ENCODE measurements around the gene P2RX2.

Gene P2RX2

GRCh38 chr12:132619071-132619385, 452 bp downstream of the P2RX2 start:
- Histone ChIP-seq H3K9me3 (ENCODE audit: control insufficient read depth, insufficient read depth, low read length) (peaks cover 6% of the 10 kb centered on the region; the same call in 1 of the 2 replicates), H3F3A (ENCODE audit: control insufficient read depth, insufficient read depth) (peaks cover 7% of the 10 kb centered on the region), H3K4me1 (ENCODE audit: control insufficient read depth, low read length) (peaks cover 3% of the 10 kb centered on the region; the same call in 1 of the 2 replicates), H4K20me1 (ENCODE audit: control insufficient read depth, insufficient read depth, low read depth, low read length) (no peaks in the 10 kb centered on the region), H3K27me3 (ENCODE audit: control insufficient read depth, low read length) (no peaks in the 10 kb centered on the region), H3K79me2 (ENCODE audit: control insufficient read depth, low read length) (no peaks in the 10 kb centered on the region), H3K36me3 (ENCODE audit: control insufficient read depth, low read length) (peaks cover 14% of the 10 kb centered on the region), H3K4me2 (ENCODE audit: low read length) (no peak overlapping the region), H3K9me2 (replicated peaks; ENCODE audit: control insufficient read depth, low read length) (no peaks in the 10 kb centered on the region), H3K27ac (ENCODE audit: low read depth, low read length) (no peak overlapping the region), H3K4me3 (ENCODE audit: low read length) (no peak overlapping the region)
- TF ChIP-seq CTCF (IDR thresholded peaks at IDR 0.05; ENCODE audit: low read depth, low read length, poor library complexity, severe bottlenecking) = no peak

- TF ChIP-seq EZH2phosphoT487 (IDR thresholded peaks at IDR 0.05; ENCODE audit: borderline replicate concordance, low read length) (no peak), CTCF (IDR thresholded peaks at IDR 0.05; ENCODE audit: low read depth, low read length, poor library complexity, severe bottlenecking) (no peak)
- no peak overlapping the region for H3K4me2 ChIP-seq (ENCODE audit: low read length)
- H3K27ac ChIP-seq (ENCODE audit: low read depth, low read length) = no peak overlapping the region
- H3K4me3 ChIP-seq (ENCODE audit: low read length) = no peak overlapping the region
- no peaks in the 10 kb centered on the region for H3K9me2 ChIP-seq (replicated peaks; ENCODE audit: control insufficient read depth, low read length)
- peaks cover 6% of the 10 kb centered on the region; the same call in 1 of the 2 replicates for H3K9me3 ChIP-seq (ENCODE audit: control insufficient read depth, insufficient read depth, low read length)
- H3K4me1 ChIP-seq (ENCODE audit: control insufficient read depth, low read length) = peaks cover 2% of the 10 kb centered on the region; the same call in 1 of the 2 replicates
- H3F3A ChIP-seq (ENCODE audit: control insufficient read depth, insufficient read depth) = peaks cover 7% of the 10 kb centered on the region
- H3K79me2 ChIP-seq (ENCODE audit: control insufficient read depth, low read length) = no peaks in the 10 kb centered on the region
- H3K27me3 ChIP-seq (ENCODE audit: control insufficient read depth, low read length) = no peaks in the 10 kb centered on the region
- H3K36me3 ChIP-seq (ENCODE audit: control insufficient read depth, low read length) = peaks cover 19% of the 10 kb centered on the region
- H4K20me1 ChIP-seq (ENCODE audit: control insufficient read depth, insufficient read depth, low read depth, low read length) = no peaks in the 10 kb centered on the region
These were observed 973 bp downstream of the P2RX2 start for GRCh38 chr12:132619386-132620112.

- no peaks in the 10 kb centered on the region for H3K4me1 ChIP-seq (ENCODE audit: control insufficient read depth, low read length)
- H3F3A ChIP-seq (ENCODE audit: control insufficient read depth, insufficient read depth) = peaks cover 7% of the 10 kb centered on the region
- no peaks in the 10 kb centered on the region for H4K20me1 ChIP-seq (ENCODE audit: control insufficient read depth, insufficient read depth, low read depth, low read length)
- no peak overlapping the region for H3K4me3 ChIP-seq (ENCODE audit: low read length)
- no peak overlapping the region for H3K4me2 ChIP-seq (ENCODE audit: low read length)
- no peaks in the 10 kb centered on the region for H3K27me3 ChIP-seq (ENCODE audit: control insufficient read depth, low read length)
- peaks cover 6% of the 10 kb centered on the region; the same call in 1 of the 2 replicates for H3K9me3 ChIP-seq (ENCODE audit: control insufficient read depth, insufficient read depth, low read length)
- no peaks in the 10 kb centered on the region for H3K9me2 ChIP-seq (replicated peaks; ENCODE audit: control insufficient read depth, low read length)
- no peaks in the 10 kb centered on the region for H3K79me2 ChIP-seq (ENCODE audit: control insufficient read depth, low read length)
- TF ChIP-seq CTCF (IDR thresholded peaks at IDR 0.05; ENCODE audit: low read depth, low read length, poor library complexity, severe bottlenecking) (no peak), EZH2phosphoT487 (IDR thresholded peaks at IDR 0.05; ENCODE audit: borderline replicate concordance, low read length) (no peak)
- H3K36me3 ChIP-seq (ENCODE audit: control insufficient read depth, low read length) = peaks cover 27% of the 10 kb centered on the region
- H3K27ac ChIP-seq (ENCODE audit: low read depth, low read length) = no peak overlapping the region
These were observed 1.7 kb downstream of the P2RX2 start for GRCh38 chr12:132620113-132620898.
